DOHH2 (cell line): Measurements from ENCODE around the gene FAM25A.
"Not testable (repeated sequence)": the region's sequence is repeated elsewhere in the genome, so short reads cannot be mapped to it uniquely, and the experiment has no call there.

Experiments
- EZH2phosphoT487 ChIP-seq: fragments of 200-600 bp; sonication (generic); IDR thresholded peaks from 2 replicates; pipeline ENCODE4 v1.6.1; 2017; ENCODE audit warnings: borderline replicate concordance, mild to moderate bottlenecking, antibody characterized with exemption, low read length, moderate library complexity, mixed read lengths
- TF ChIP-seq, protein P1 (sequence below): fragments of 200-600 bp; sonication (generic); IDR thresholded peaks from one replicate; pipeline ENCODE4 v1.5.1; 2014; ENCODE audit warnings: antibody characterized with exemption, mild to moderate bottlenecking, low read depth, low read length; ENCODE audit not compliant: poor library complexity, severe bottlenecking

DNA sequence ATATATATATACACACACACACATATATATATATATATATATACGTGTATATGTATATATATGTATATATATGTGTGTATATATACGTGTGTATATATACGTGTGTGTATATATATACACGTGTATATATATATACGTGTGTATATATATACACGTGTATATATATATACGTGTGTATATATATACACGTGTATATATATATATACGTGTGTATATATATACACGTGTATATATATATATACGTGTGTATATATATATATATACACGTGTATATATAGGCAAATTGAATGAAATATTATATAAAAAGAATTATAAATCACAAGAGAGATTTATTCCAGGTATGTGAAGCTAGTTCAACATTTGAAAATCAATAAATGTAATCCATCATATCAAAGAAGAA lies 28.7 kb upstream of the FAM25A start:
- TF ChIP-seq, protein P1, sequence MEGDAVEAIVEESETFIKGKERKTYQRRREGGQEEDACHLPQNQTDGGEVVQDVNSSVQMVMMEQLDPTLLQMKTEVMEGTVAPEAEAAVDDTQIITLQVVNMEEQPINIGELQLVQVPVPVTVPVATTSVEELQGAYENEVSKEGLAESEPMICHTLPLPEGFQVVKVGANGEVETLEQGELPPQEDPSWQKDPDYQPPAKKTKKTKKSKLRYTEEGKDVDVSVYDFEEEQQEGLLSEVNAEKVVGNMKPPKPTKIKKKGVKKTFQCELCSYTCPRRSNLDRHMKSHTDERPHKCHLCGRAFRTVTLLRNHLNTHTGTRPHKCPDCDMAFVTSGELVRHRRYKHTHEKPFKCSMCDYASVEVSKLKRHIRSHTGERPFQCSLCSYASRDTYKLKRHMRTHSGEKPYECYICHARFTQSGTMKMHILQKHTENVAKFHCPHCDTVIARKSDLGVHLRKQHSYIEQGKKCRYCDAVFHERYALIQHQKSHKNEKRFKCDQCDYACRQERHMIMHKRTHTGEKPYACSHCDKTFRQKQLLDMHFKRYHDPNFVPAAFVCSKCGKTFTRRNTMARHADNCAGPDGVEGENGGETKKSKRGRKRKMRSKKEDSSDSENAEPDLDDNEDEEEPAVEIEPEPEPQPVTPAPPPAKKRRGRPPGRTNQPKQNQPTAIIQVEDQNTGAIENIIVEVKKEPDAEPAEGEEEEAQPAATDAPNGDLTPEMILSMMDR, result not testable (repeated sequence)
- not testable (repeated sequence) for TF ChIP-seq EZH2phosphoT487
